HG03565 (cell line): ENCODE measurements around the gene APPL1.

Experiments used
- ATAC-seq: cut with Tn5 transposase; IDR thresholded peaks from one replicate; pipeline ENCODE4 v1.9.1; 2021; ENCODE audit warnings: mild to moderate bottlenecking, moderate library complexity; ENCODE audit not compliant: unreplicated experiment

Gene APPL1

GRCh38 chr3:57227204-57227929 is at the start of gene APPL1:
Gene APPL1, plus strand, starts transcription at chr3:57227729. Its CDS starts 155 bp downstream, at chr3:57227884.
- ATAC-seq = peak; percentile 84

GRCh38 chr3:57179580-57180410 is 47.7 kb upstream of the APPL1 start:
- ATAC-seq = no peak

- no peak for ATAC-seq
Observed at GRCh38 chr3:57184526-57184925, 43.0 kb upstream of the APPL1 start.

- no peak for ATAC-seq
Observed at GRCh38 chr3:57192028-57192427, 35.5 kb upstream of the APPL1 start.

GRCh38 chr3:57194641-57195040 is 32.9 kb upstream of the APPL1 start:
- ATAC-seq = no peak

- no peak for ATAC-seq
Observed at GRCh38 chr3:57199895-57200297, 27.6 kb upstream of the APPL1 start, which contains the start of gene HESX1. Gene HESX1, minus strand, starts transcription at chr3:57199978. Its CDS starts 60 bp downstream, at chr3:57199918.

GRCh38 chr3:57206423-57206822 is 21.1 kb upstream of the APPL1 start:
- no peak for ATAC-seq

- no peak for ATAC-seq
Observed at GRCh38 chr3:57221883-57222282, 5.6 kb upstream of the APPL1 start.

GRCh38 chr3:57224856-57225255 is 2.7 kb upstream of the APPL1 start:
- no peak for ATAC-seq

- no peak for ATAC-seq
Observed at GRCh38 chr3:57226176-57226575, 1.4 kb upstream of the APPL1 start.

- ATAC-seq = peak; percentile 19
Observed at GRCh38 chr3:57227930-57228751, 612 bp downstream of the APPL1 start.

GRCh38 chr3:57230006-57230405 is 2.5 kb downstream of the APPL1 start:
- no peak for ATAC-seq

GRCh38 chr3:57233799-57234198 is 6.3 kb downstream of the APPL1 start:
- no peak for ATAC-seq

- ATAC-seq = no peak
Observed at GRCh38 chr3:57234613-57235575, 7.4 kb downstream of the APPL1 start.

- ATAC-seq = no peak
Observed at GRCh38 chr3:57244946-57245345, 17.4 kb downstream of the APPL1 start.

- no peak for ATAC-seq
Observed at GRCh38 chr3:57252404-57252803, 24.9 kb downstream of the APPL1 start.

- no peak for ATAC-seq
Observed at GRCh38 chr3:57256844-57257243, 29.3 kb downstream of the APPL1 start.

- no peak for ATAC-seq
Observed at GRCh38 chr3:57257678-57258077, 30.1 kb downstream of the APPL1 start.

- ATAC-seq = no peak
Observed at GRCh38 chr3:57261119-57261518, 33.6 kb downstream of the APPL1 start.

- no peak for ATAC-seq
Observed at GRCh38 chr3:57261929-57262328, 34.4 kb downstream of the APPL1 start.
